Fibroblast of peridontal ligament (primary cell): Measurements from ENCODE around the gene KLHDC1.
A peak's percentile ranks its signal among the peaks of the same experiment; 100 is the strongest.
"Not testable (repeated sequence)": the region's sequence is repeated elsewhere in the genome, so short reads cannot be mapped to it uniquely, and the experiment has no call there.

Source experiments
- DNase-seq: peaks from one replicate; pipeline ENCODE4 v3.0.0-alpha.2; 2010; ENCODE audit errors: extremely low read depth

Gene KLHDC1

GRCh38 chr14:49727171-49727570 is 34.3 kb downstream of the KLHDC1 start:
- no peak for DNase-seq

DNA sequence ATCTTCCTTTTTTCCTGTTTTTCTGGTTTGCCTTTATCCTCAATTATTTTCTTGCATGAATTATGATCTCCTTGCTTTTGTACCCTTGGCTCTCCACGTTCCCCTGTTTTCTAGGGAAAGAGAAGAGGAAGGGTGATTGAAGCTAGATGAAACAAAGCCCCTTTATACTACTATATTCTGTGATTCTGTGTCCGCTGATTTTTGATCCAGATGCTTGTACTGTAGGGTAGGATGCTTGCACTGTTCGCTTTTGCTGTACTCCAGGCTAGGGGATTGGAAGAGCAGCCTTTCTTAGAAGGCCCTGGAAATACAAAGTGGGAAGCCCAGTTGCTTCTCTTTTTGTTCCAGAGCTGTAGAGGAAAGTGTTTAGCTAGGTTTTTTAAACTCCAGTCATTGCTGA is 40.0 kb downstream of the KLHDC1 start:
- DNase-seq, result no peak

- no peak for DNase-seq
Observed at GRCh38 chr14:49733836-49734235, 40.9 kb downstream of the KLHDC1 start.

DNA sequence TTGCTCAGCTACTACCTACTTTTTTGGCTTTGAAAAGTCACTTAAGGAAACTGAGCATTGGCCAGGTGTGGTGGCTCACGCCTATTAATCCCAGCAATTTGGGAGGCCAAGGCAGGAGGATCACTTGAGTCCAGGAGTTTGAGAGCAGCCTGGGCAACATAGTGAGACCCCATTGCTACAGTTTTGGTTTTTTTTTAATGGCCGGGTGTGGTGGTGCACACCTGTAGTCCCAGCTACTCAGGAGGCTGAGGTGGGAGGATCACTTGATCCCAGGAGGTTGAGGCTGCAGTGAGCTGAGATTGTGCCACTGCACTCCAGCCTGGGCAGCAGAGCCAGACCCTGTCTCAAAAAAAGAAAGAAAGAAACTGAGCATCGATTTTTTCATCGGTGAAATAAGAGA is 42.7 kb downstream of the KLHDC1 start:
- not testable (repeated sequence) for DNase-seq

GRCh38 chr14:49745191-49745590 is 52.3 kb downstream of the KLHDC1 start:
- DNase-seq, result no peak

DNA sequence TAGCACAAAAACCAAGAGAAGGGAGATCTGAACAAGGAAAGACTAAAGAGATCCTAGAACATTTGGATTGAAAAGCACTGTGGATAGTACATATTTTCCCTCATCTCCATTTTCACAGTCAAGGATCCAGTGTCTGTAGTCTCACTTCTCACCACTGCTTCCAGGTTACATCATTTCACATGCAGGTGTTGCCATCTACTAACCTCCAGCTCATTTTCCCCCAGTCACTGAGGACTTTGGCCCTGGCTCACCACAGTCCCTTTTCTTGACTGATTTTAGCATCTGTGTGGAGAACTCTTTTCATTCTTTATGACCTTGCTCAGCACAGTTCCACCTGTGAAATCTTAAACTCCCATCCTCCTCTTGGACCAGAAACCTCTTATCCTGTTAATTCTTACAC is 53.6 kb downstream of the KLHDC1 start:
- not testable (repeated sequence) for DNase-seq

DNA sequence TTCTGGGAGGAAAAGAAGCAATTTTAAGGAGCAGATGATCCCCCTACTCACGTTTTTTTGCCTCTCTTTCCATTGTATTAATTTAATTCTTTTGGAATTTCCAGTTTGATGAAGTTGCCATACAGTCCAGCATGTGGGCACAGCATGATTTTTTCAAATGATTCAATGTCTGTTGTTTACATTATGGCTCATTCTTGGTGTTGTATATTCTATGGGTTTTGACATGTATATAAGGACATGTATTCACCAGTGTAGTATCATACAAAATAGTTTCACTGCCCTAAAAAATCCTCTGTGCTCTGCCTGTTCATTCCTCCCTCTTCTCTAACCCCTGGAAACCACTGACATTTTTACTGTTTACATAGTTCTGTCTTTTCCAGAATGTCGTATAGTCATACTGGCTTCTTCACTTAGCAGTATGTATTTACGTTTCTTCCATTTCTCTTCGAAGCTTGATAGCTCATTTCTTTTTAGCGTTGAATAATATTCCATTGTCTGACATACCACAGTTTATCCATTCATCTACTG is 61.7 kb downstream of the KLHDC1 start:
- DNase-seq, result no peak

- DNase-seq, result no peak
Observed at GRCh38 chr14:49755378-49755777, 62.5 kb downstream of the KLHDC1 start.

DNA sequence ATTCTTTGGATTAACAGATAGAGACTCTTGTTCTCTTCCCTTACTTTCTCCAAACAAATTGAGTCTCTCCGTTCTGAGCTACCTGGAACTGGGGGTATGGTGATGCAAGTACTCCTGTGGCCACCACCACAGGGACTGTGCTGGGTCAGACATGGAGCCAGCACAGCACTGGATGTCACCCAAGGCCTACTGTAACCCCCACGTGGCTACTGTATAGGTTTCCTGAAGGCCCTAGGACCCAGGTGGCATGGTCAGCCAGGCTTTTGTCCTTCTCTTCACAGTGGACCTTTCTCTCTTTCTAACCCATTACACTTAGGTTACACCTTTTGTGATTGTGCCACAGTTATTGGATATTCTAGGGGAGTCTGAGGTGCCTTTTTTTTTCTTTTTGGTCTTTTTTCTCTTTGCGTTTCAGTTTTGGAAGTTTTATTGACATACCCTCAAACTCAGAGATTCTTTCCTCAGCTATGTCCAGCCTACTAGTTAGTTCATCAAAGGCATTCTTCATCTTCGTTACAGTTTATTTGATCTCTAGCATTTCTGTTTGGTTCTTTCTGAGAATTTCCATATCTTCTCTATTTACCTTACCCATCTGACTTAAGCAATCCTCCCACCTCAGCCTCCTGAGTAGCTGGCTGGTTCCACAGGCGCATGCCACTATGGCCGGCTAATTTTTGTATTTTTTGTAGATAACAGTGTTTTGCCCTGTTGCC is 69.1 kb downstream of the KLHDC1 start:
- DNase-seq, result no peak

GRCh38 chr14:49766839-49767238 is 73.9 kb downstream of the KLHDC1 start:
- no peak for DNase-seq

- no peak for DNase-seq
Observed at GRCh38 chr14:49767270-49767570, 74.3 kb downstream of the KLHDC1 start.

DNA sequence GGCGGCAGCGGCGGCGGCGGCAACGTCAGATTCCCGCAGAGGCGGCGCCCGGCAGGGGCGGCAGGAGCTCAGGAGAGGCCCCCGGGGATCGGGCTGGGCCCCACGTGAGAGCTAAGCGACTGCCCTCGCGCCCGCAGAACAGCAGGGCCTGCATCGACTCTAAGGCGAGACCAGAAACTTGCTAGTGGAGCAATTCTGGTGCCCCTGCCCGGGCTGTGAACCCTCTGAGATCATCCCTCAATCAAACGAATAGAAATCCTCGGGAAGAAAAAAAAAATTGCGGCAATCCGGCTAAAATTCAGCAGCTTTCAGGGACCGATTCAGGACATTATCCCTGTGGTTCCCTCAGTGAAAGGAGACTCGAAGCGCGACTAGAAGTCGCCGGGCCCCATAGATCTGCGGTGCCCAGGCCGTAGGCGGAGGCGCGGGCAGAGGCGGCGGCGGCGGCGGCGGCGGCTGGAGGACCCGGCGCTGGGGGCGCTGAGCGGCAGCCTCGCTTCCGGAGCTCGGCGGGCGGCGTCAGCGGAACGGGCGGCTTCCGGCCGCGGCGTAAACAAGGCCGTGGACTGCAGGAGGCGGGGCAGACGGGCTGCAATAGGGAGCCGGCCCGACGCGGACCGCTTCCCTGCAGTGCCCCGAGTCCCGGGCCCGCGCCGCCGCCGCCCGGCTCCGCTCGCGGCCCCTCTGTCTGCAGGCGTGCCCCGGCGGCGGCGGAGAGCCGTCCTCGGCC is 74.8 kb downstream of the KLHDC1 start, which contains the start of gene KLHDC2:
Gene KLHDC2, plus strand, starts transcription at position 583 of the 730 bp plus-strand sequence. CDS start 316 bp downstream, outside the sequence.
- peak; percentile 75 for DNase-seq

DNA sequence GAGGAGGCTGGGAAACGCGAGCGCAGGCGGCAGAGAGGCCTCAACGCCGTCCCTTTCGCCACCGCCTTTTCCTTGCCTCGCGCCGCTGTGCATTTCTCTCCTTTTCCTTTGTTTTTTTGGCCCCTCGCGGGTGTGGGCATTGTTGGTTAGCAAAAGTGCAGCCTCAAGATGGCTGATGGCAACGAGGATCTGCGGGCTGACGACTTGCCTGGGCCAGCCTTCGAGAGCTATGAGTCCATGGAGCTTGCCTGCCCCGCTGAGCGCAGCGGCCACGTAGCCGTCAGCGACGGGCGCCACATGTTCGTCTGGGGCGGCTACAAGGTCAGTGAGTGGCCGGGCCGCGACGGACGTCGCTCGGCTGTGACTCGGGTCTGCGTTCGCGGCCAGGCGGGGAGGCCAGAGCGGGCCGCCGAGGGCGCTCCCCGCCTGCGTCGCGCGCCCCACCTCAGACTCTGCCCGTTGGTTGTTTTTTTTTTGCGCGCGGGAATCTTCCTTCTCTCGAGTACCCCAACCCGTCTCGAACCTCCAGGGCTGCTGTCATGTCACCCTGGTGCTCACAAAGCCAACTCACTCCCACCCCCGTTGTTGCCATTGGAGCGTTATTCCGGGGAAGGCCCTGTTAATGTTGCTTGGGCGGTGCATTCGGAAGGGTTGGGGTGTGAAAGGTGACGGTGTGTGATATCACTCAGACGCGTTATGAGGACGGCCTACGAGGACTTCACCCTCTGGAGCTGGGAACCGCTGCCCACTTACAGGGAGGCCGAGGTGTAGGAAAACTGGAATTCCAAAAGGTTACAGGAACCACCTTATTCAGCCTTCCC is 75.6 kb downstream of the KLHDC1 start:
- peak; percentile 53 for DNase-seq

DNA sequence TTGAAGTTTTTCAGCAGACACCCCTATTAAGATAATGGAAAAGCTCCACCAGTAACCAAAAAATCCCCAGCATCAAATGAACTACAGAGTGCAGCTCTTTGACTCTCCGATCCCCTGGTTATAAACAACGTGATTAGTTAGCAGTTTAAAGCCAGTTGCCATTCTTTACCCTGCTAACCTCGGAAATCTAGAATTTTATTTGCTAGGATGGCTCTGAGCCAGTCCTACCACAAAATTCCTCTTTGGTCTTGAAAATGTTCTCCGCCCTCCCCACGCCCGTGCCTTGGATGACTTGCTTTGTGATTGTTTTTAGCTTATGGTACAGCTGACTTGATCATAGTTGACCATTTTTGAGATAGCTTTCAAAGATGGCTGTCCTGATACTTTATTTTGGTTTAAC is 76.3 kb downstream of the KLHDC1 start:
- peak; percentile 79 for DNase-seq

DNA sequence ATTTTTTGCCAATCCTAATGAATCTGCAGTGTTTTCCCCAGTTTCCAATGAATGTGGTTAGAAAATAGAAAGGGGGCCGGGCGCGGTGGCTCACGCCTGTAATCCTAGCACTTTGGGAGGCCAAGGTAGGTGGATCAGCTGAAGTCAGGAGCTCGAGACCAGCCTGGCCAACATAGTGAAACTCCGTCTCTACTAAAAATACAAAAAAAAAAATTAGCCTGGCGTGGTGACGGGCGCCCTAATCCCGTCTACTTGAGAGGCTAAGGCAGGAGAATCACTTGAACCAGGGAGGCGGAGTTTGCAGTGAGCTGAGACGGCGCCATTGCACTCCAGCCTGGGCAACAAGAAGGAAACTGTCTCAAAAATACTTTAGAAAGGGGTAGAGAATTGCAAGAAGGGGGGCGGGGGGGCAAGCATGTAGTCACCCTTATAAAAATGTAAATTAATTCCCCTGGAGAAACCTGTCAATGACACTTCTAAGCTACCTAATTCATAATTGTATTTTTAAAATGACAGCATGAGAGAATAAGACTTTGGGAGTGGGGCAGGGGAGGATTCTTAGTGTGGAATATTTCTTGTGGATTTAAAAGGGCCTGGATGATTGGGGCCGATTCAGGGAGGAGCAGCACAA is 76.8 kb downstream of the KLHDC1 start:
- DNase-seq, result no peak

GRCh38 chr14:49770212-49770817 is 77.4 kb downstream of the KLHDC1 start:
- peak; percentile 80 for DNase-seq

- not testable (repeated sequence) for DNase-seq
Observed at GRCh38 chr14:49771691-49772090, 78.8 kb downstream of the KLHDC1 start.

- peak; percentile 38 for DNase-seq
Observed at GRCh38 chr14:49774106-49774505, 81.2 kb downstream of the KLHDC1 start.

DNA sequence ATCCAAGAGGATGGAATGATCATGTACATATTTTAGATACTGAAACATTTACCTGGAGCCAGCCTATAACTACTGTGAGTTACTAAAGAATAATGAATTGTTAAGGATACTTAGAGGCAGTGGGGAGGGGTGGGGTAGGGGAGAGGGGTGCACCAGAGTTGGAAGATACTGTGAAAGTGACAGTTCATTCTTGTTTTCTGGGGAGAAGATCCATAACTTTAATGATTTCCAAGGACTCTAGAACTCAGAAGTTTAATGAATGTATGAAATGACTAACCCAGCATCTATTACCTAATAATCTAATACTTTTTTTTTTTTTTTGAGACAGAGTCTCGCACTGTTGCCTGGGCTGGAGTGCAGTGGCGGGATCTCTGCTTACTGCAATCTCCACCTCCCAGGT is 85.5 kb downstream of the KLHDC1 start:
- no peak for DNase-seq

- DNase-seq, result not testable (repeated sequence)
Observed at GRCh38 chr14:49781040-49781439, 88.1 kb downstream of the KLHDC1 start.

DNA sequence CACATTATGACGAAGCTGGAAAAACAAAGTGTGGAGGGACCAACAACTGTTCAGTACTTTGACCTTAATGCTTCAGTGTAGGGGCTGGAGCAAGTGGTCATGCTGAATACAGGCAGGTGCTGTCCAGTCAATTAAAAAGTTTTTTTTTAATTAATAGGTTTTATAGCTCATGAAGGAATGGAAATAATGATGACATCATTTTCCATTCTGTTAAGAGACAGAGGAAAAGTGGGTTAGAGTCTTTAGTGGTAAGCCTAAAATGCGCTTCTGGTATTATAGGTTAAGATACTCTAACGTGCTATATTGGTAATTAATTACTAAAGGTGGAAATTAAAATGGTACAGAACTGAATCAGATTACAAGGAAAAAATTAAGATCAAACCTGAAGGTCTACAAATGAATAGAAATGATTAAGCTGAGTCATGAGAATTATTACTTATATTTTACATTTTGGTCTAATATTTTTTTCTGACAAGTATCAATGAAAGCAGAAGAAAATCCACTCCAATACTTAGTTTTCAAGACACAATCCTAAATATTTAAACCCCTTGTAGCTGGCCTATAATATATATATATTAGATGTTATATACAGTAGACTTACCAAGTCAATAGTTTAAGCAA is 90.6 kb downstream of the KLHDC1 start:
- no peak for DNase-seq
